Loucy (cell line): ENCODE data around the gene SCARF2.

Experiments used
- CTCF ChIP-seq: fragments of 200-600 bp; sonication (generic); conservative IDR thresholded peaks from 2 replicates; pipeline ENCODE4 v1.5.1; 2014; ENCODE audit warnings: mild to moderate bottlenecking, antibody characterized with exemption, low read length
- EZH2phosphoT487 ChIP-seq: fragments of 200-600 bp; IDR thresholded peaks from 2 replicates; pipeline ENCODE4 v1.6.1; 2018; ENCODE audit warnings: antibody characterized with exemption, mild to moderate bottlenecking, moderate library complexity, borderline replicate concordance

- TF ChIP-seq CTCF = no peak
- no peak for TF ChIP-seq EZH2phosphoT487
Measured at GRCh38 chr22:20384171-20384570, 53.5 kb downstream of the SCARF2 start.
